HepG2 (cell line): ENCODE measurements around the gene MOV10L1. TPM values are rescaled to one million over a fixed set of nuclear protein-coding genes. Genes with fewer than 3 reads are reported as not detected.

ENCODE experiments used
- AFF4 ChIP-seq: sonication (generic); formaldehyde crosslinking; IDR thresholded peaks from 2 replicates; pipeline ENCODE4 v1.4.0; 2020; ENCODE audit warnings: missing genetic modification reagents
- CREM ChIP-seq, 2 experiments: sonication (generic) in 1 of 2; formaldehyde crosslinking in 1 of 2; IDR thresholded peaks; 2 replicates each; pipeline versions ENCODE4 v1.4.0 to v1.6.1; 2016 to 2020; ENCODE audit warnings: antibody characterized with exemption in 1 of 2, mild to moderate bottlenecking in 1 of 2, missing genetic modification reagents in 1 of 2
- E2F1 ChIP-seq: sonication (generic); formaldehyde crosslinking; IDR thresholded peaks from 2 replicates; pipeline ENCODE4 v1.5.0; 2020; ENCODE audit warnings: missing genetic modification reagents
- FOSL2 ChIP-seq: sonication (generic); formaldehyde crosslinking; IDR thresholded peaks from 2 replicates; pipeline ENCODE4 v1.4.0; 2020; ENCODE audit warnings: missing genetic modification reagents
- FOXP4 ChIP-seq: sonication (generic); formaldehyde crosslinking; IDR thresholded peaks from 2 replicates; pipeline ENCODE4 v1.4.0; 2020; ENCODE audit warnings: missing genetic modification reagents
- GATAD1 ChIP-seq: IDR thresholded peaks from 2 replicates; pipeline ENCODE4 v1.6.1; 2016; ENCODE audit warnings: missing genetic modification reagents, missing compliant biosample characterization
- GTF2F1 ChIP-seq: fragments of 150-350 bp; IDR thresholded peaks from 2 replicates; pipeline ENCODE4 v1.6.1; 2014; ENCODE audit warnings: low read length
- MBD4 ChIP-seq: IDR thresholded peaks from 2 replicates; pipeline ENCODE4 v1.6.1; 2012; ENCODE audit warnings: low read length, inconsistent platforms, borderline replicate concordance
- MTERF4 ChIP-seq: sonication (generic); formaldehyde crosslinking; IDR thresholded peaks from 2 replicates; pipeline ENCODE4 v1.8.0; 2023; ENCODE audit warnings: mild to moderate bottlenecking, missing genetic modification reagents
- MYPOP ChIP-seq: sonication (generic); formaldehyde crosslinking; IDR thresholded peaks from 2 replicates; pipeline ENCODE4 v1.8.1; 2023; ENCODE audit warnings: mild to moderate bottlenecking, moderate library complexity, missing genetic modification reagents
- NCOR1 ChIP-seq: fragments of 200-600 bp; sonication (generic); IDR thresholded peaks from 2 replicates; pipeline ENCODE4 v1.7.0; 2017; ENCODE audit warnings: antibody characterized with exemption, low read length, borderline replicate concordance
- NKX3-1 ChIP-seq: sonication (generic); formaldehyde crosslinking; IDR thresholded peaks from 2 replicates; pipeline ENCODE4 v1.5.0; 2020; ENCODE audit warnings: missing genetic modification reagents
- NRL ChIP-seq: sonication (generic); formaldehyde crosslinking; IDR thresholded peaks from 2 replicates; pipeline ENCODE4 v1.5.0; 2020; ENCODE audit warnings: missing genetic modification reagents, mild to moderate bottlenecking, moderate library complexity, borderline replicate concordance
- XBP1 ChIP-seq: sonication (generic); formaldehyde crosslinking; IDR thresholded peaks from 2 replicates; pipeline ENCODE4 v1.5.0; 2020; ENCODE audit warnings: missing genetic modification reagents
- ZFYVE20 ChIP-seq: sonication (generic); formaldehyde crosslinking; IDR thresholded peaks from 2 replicates; pipeline ENCODE4 v1.8.0; 2023; ENCODE audit warnings: low read depth, mild to moderate bottlenecking, moderate library complexity, missing genetic modification reagents, borderline replicate concordance
- ZHX1 ChIP-seq: sonication (generic); formaldehyde crosslinking; IDR thresholded peaks from 2 replicates; pipeline ENCODE4 v1.8.1; 2022; ENCODE audit warnings: low read depth, mild to moderate bottlenecking, missing genetic modification reagents
- ZNF251 ChIP-seq: sonication (generic); formaldehyde crosslinking; IDR thresholded peaks from 2 replicates; pipeline ENCODE4 v1.9.0; 2021; ENCODE audit warnings: mild to moderate bottlenecking, missing genetic modification reagents
- ZNF337 ChIP-seq: sonication (generic); formaldehyde crosslinking; IDR thresholded peaks from 2 replicates; pipeline ENCODE4 v1.5.1; 2020; ENCODE audit warnings: missing genetic modification reagents, low read depth, mild to moderate bottlenecking, borderline replicate concordance
- polyA plus RNA-seq, 8 experiments: library from polyadenylated mRNA; depleted of rRNA in 3 of 8; stranded (reverse) in 7 of 8; unstranded in 1 of 8; fragments of >200 nt; fragmentation: Illumina TruSeq in 4 of 8; extraction: Trizol in 4 of 8; gene quantifications; 2 replicates each; pipeline versions ENCODE4 v1.2.1 to v1.2.3, GENCODE V29; 2011 to 2016; ENCODE audit warnings: low read depth in 4 of 8, missing spikeins in 1 of 8, mixed read lengths in 1 of 8; ENCODE audit not compliant: insufficient read depth in 1 of 8
- total RNA-seq, 5 experiments: library from RNA; depleted of rRNA; stranded (reverse); fragments of >200 nt; fragmentation: Illumina TruSeq; extraction: Trizol; gene quantifications; 2 replicates each; pipeline ENCODE4 v1.2.3, GENCODE V29; 2016; ENCODE audit warnings: low read depth in 1 of 5

Gene MOV10L1
- total and polyA plus RNA-seq, 2 of the 13 experiments (the other 11 are each of a cell fraction or from before 2014, with no cell fraction given): 0.11 to 0.12 TPM

- peak; percentile 81 for TF ChIP-seq MYPOP (CRISPR knock-in tag)
- no peak for TF ChIP-seq XBP1 (CRISPR knock-in tag)
- TF ChIP-seq ZNF251: 0 out of 2 replicates have a peak, but pooled peaks have one; percentile 72
- no peak for TF ChIP-seq CREM (IDR thresholded peaks at IDR 0.05)
- TF ChIP-seq CREM (CRISPR knock-in tag; IDR thresholded peaks at IDR 0.05): no peak
- TF ChIP-seq MBD4: no peak
- TF ChIP-seq NCOR1: no peak
- TF ChIP-seq GATAD1: peak; percentile 57; the same call in 1 of the 2 replicates
- TF ChIP-seq ZFYVE20: peak; percentile 71; the same call in 1 of the 2 replicates
- peak; percentile 80 for TF ChIP-seq NRL
- no peak for TF ChIP-seq GTF2F1
- TF ChIP-seq MTERF4 (CRISPR knock-in tag): no peak
- no peak for TF ChIP-seq E2F1
- TF ChIP-seq FOSL2 (CRISPR knock-in tag): peak; percentile 49
- no peak for TF ChIP-seq ZNF337
- no peak for TF ChIP-seq ZHX1
- TF ChIP-seq AFF4 (CRISPR knock-in tag): no peak
- no peak for TF ChIP-seq NKX3-1
- no peak for TF ChIP-seq FOXP4 (CRISPR knock-in tag)
Measured at GRCh38 chr22:50102946-50103345, 13.1 kb downstream of the MOV10L1 start (continued).
